AG10803 (cell line): ENCODE measurements around the gene PTPRG.
A peak's percentile ranks its signal among the peaks of the same experiment; 100 is the strongest.

Experiments
- DNase-seq: peaks from one replicate; pipeline ENCODE4 v3.0.0; 2010; ENCODE audit warnings: low read depth
- H3K4me3 ChIP-seq: 2 replicates; pipeline ENCODE4 v1.5.1; 2011; ENCODE audit warnings: mild to moderate bottlenecking, low read length, control low read depth
- CTCF ChIP-seq: conservative IDR thresholded peaks from 2 replicates; pipeline ENCODE4 v1.5.1; 2011; ENCODE audit warnings: mild to moderate bottlenecking, low read length, control low read depth, inconsistent platforms

The PTPRG gene

DNA sequence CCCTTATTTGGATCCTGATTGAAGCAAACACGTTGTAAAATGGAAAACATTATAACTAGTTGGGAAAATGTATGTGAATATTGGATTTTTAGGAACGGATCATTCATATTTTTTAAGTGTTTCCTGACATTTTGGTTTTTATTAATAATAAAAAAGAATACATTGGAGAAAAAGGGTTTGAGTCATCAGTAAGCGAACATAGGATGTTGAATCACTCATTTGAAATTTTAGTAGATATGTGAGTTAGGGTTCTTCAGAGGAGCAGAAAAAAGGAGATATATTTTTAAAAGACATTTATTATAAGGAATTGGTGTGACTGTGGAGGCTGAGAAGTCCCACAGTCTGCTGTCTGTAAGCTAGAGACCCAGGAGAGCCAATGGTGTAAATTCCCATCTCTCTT is 258.5 kb downstream of the PTPRG start:
- no peak for DNase-seq
- no peak for TF ChIP-seq CTCF
- no peak overlapping the region for H3K4me3 ChIP-seq

DNA sequence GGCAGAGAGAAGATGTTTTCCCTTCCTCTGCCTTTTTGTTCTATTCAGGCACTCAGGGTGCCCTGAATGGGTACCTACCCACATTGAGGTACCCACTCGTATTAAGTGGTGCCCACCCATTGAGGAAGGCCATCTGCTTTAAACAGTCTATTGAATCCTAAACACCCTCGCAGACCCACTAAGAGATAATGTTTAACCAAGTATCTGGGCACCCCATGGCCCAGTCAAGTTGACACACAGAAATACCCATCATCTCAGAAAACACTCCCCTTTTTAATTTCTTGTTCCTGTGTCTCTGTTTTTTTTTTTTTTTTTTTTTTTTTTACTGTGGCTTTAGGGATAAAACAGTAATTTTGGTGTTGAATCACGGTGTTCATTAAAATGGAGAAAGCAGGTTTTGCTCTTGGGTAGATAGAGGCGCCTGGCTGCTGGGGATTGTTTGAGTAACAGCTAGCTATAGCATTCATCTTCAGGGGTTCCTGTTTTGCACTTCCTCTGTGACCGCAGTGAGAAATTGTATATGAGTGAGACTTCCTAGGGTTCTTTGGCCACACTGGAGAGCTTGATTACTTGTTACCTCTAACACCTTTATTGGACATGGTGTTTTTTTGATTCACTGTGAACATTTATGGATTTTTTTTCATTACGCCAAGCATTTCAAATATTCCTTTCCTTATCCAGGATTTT is 259.1 kb downstream of the PTPRG start:
- no peak overlapping the region for H3K4me3 ChIP-seq
- no peak for DNase-seq
- TF ChIP-seq CTCF = no peak

DNA sequence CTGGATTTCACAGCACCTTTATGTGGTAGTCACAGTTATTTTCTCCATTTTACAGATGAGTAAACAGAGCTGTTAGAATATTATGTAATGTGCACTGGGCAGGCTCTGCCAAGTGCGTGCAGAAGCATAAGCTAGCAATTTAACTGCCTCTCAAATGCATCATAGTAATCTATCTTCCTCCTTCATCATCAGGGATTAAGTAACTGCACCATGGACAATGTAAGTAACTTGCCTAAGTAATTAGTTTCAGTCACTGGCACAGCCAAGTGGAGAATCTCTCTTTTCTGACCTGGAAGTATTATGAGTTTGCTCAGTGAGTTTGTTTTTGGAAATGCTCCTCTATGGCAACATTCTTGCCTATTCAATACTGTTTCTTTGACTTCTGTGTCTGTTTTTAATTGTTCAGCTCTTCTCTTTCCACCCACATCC is 260.5 kb downstream of the PTPRG start:
- peak; percentile 98 for DNase-seq
- 0 out of 2 replicates have a peak, but pooled peaks have one; percentile 11 for TF ChIP-seq CTCF
- no peak overlapping the region for H3K4me3 ChIP-seq

DNA sequence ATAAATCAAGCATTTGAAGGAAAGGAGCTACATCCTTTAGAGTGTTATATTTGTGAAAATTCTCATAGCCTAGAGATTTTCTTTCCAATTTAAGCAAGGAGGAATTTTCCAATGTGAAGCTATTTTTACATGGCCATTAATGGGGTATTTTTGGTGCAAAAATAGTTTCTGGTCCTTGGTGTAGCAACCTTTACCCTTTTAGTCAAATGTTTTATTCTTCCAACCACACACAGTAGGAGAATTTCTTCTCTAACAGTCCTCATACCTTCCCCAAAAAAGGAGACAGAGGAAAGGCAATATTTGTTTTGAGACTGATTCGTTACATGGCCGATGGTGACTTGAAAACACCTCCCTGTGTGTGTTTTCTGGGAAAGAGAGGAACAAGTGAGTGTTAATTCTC is 261.2 kb downstream of the PTPRG start:
- H3K4me3 ChIP-seq = no peak overlapping the region
- no peak for TF ChIP-seq CTCF
- no peak for DNase-seq

DNA sequence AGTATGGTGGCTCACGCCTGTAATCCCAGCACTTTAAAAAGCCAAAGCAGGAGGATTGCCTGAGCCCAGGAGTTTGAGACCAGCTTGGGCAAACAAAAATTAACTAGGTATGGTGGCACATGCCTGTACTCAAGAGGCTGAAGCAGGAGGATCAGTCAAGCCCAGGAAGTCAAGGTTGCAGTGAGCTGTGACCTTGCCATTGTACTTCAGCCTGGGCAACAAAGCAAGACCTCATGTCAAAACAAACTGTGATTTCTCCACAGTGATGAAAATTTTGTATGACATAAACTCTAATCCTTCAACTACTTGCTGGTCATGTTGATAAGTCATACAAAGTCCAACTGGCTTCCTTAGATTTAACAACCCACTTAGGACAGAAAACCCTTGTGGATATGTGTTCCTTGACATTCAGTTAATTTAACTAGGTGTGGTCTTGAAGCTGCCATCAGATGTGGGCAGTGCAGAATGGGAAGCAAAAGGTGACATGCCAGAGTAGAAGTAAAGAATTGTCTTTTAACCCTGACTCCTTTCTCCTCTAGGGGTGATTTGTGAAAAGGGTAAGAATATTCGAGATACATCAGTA is 263.3 kb downstream of the PTPRG start:
- no peak overlapping the region for H3K4me3 ChIP-seq
- DNase-seq = no peak
- no peak for TF ChIP-seq CTCF

- H3K4me3 ChIP-seq = no peak overlapping the region
- no peak for TF ChIP-seq CTCF
- DNase-seq = no peak
Observed at GRCh38 chr3:61826161-61826560, 264.8 kb downstream of the PTPRG start.

DNA sequence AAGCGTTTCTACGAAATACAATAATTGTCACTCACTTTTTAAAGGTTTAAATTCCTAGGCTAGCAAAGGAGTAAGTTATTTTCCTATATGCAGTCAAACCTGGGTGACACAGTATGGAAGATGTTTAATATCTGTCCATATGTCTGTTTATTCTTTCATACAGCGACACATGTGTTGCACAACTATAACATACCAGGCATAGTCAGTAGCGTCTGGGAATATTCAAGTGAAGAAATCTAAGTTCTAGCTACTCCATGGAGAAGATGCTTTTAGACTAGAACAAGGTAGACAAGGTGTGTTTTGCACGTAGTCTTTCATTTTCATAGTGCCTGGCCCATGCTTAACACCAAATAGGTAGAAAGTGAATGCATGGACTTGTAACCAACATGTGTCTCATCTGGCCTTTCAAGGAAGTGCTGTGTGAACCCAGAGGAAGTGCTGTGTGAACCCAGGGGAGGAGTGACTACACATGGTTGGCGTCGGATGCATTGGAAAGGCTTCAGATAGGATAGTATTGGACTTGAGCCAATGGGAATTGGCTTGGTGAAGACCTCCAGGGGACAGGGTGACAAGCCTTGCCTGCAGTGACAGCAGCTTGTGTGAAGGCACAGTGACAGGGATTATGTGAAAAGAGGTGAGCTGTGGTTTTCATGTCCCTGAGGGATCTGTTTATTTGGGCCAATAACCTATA is 267.0 kb downstream of the PTPRG start:
- TF ChIP-seq CTCF = no peak
- no peak overlapping the region for H3K4me3 ChIP-seq
- DNase-seq = no peak
